ENCODE results near the gene GRID2.
"Not testable (repeated sequence)": the region's sequence is repeated elsewhere in the genome, so short reads cannot be mapped to it uniquely, and the experiment has no call there.

GRID2 gene

GRCh38 chr4:93359586-93359985 is 1055.8 kb downstream of the GRID2 start:
- TF ChIP-seq CTCF (IDR thresholded peaks at IDR 0.05; ENCODE audit: borderline replicate concordance, control extremely low read depth, extremely low read depth, insufficient read depth, missing control alignments) = no peak
- no peak for DNase-seq (ENCODE audit: low spot score)
- in situ Hi-C loops (cut with MboI; ENCODE audit: low sequenced_read_pairs, unreplicated experiment) = no loop called here

- in situ Hi-C loops (cut with MboI; ENCODE audit: low sequenced_read_pairs, unreplicated experiment); DNase-seq (ENCODE audit: low spot score): not testable (repeated sequence)
These were observed 1062.5 kb downstream of the GRID2 start for GRCh38 chr4:93366169-93366755.

GRCh38 chr4:93368968-93369367 is 1065.2 kb downstream of the GRID2 start:
- TF ChIP-seq CTCF (IDR thresholded peaks at IDR 0.05; ENCODE audit: borderline replicate concordance, control extremely low read depth, extremely low read depth, insufficient read depth, missing control alignments) = no peak
- in situ Hi-C loops (cut with MboI; ENCODE audit: low sequenced_read_pairs, unreplicated experiment) = no loop called here

DNA sequence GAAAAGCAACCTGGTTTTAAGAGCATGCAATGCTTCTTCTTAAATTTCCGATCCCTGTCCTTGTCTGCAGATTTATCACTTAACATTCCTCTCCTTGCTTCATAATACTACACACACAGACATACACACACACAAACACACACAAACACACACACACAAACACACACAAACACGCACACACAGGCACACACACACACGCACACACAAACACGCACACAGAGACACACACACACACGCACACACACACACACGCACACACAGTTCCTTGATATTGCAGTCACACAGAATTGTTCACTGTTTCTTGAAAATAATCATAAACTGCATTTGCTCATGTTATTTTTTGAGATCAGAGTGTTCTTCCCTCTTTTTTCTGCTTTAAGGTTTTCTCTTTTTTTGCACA is 1066.5 kb downstream of the GRID2 start:
- TF ChIP-seq CTCF (IDR thresholded peaks at IDR 0.05; ENCODE audit: borderline replicate concordance, control extremely low read depth, extremely low read depth, insufficient read depth, missing control alignments) = no peak
- no peak for DNase-seq (ENCODE audit: low spot score)
- in situ Hi-C loops (cut with MboI; ENCODE audit: low sequenced_read_pairs, unreplicated experiment) = no loop called here

More at GRCh38 chr4:93368968-93369367, 1065.2 kb downstream of the GRID2 start:
- DNase-seq (ENCODE audit: low spot score) = no peak

GRCh38 chr4:93373893-93374860 is 1070.4 kb downstream of the GRID2 start:
- no peak for DNase-seq (ENCODE audit: low spot score)
- TF ChIP-seq CTCF (IDR thresholded peaks at IDR 0.05; ENCODE audit: borderline replicate concordance, control extremely low read depth, extremely low read depth, insufficient read depth, missing control alignments) = no peak
- in situ Hi-C loops (cut with MboI; ENCODE audit: low sequenced_read_pairs, unreplicated experiment) = no loop called here

DNA sequence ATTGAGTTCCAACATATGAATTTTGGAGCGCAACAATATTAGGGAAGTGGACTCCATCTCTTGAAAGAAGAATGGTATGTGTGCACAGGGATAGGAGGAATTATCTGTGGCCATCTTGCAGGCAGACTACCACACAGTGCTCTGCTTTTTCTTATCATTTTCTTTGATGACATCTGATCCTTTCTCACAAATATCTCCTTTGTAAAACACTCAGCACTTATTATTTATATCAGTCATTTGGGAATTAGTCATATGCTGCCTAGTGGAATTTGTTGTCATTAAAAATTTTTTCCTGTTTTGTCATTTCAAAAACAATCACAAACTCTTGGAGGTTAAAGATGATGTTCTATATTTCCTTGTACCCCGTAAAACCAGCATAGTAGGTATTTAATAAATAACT is 1080.5 kb downstream of the GRID2 start:
- in situ Hi-C loops (cut with MboI; ENCODE audit: low sequenced_read_pairs, unreplicated experiment) = no loop called here
- no peak for DNase-seq (ENCODE audit: low spot score)
- no peak for TF ChIP-seq CTCF (IDR thresholded peaks at IDR 0.05; ENCODE audit: borderline replicate concordance, control extremely low read depth, extremely low read depth, insufficient read depth, missing control alignments)

DNA sequence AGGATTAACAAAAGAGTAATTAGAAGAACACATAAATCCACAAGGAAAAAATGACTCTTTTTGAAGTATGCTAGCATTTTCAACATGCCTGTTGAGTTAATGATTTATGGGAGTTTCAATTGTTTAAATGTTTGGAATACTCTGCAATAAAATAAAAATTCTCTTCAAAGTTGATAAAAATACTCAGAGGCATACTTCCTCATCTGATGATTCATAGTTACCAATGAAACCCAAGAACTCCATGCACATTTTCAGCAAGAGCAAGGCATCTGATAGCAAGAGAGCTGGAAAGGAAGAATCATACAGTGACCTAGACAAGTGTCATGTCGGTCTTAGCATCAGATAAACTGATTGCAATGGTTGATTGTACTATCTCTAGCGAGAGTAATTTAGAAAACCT is 1081.1 kb downstream of the GRID2 start:
- in situ Hi-C loops (cut with MboI; ENCODE audit: low sequenced_read_pairs, unreplicated experiment) = no loop called here
- no peak for TF ChIP-seq CTCF (IDR thresholded peaks at IDR 0.05; ENCODE audit: borderline replicate concordance, control extremely low read depth, extremely low read depth, insufficient read depth, missing control alignments)
- DNase-seq (ENCODE audit: low spot score) = no peak
